Left colon (tissue), 2 donors: ENCODE results near the gene RC3H2. TPM values are rescaled to one million over a fixed set of nuclear protein-coding genes. Genes with fewer than 3 reads are reported as not detected.
A peak's percentile ranks its signal among the peaks of the same experiment; 100 is the strongest.
"Not testable (repeated sequence)": the region's sequence is repeated elsewhere in the genome, so short reads cannot be mapped to it uniquely, and the experiment has no call there.

Source experiments
- ATAC-seq: fragments of 200-7000 bp; cut with Tn5 transposase; one replicate; pipeline ENCODE4 v1.9.1; 2020; ENCODE audit warnings: mild to moderate bottlenecking, moderate library complexity
- DNase-seq, 2 donors: peaks; one replicate each; pipeline ENCODE4 v3.0.0-alpha.2; 2020
- intact Hi-C, 2 donors: fragments of 100-400 bp; cut with DNase I in 1 of 2; cut with micrococcal nuclease in 1 of 2; formaldehyde crosslinking; loops; one replicate each; pipeline versions ENCODE4 v1.11.2 to v1.14.0; 2022; cut with DNase I, micrococcal nuclease
- total RNA-seq, 2 donors: library from RNA; stranded (reverse); fragmentation: NEBNext Ultra II Directional; extraction: Animal tissue kit (Norgen Biotek cat#: 25700); gene quantifications; one replicate each; pipeline ENCODE4 v1.2.1, GENCODE V29; 2021
- donor health status: DM: no; HTN: no; CAD: no.
- donor health status: DM: yes; HTN: yes; CAD: no.

Gene RC3H2
- total RNA-seq, 2 donors from 2014 or later: 36.2 to 38.3 TPM

DNA sequence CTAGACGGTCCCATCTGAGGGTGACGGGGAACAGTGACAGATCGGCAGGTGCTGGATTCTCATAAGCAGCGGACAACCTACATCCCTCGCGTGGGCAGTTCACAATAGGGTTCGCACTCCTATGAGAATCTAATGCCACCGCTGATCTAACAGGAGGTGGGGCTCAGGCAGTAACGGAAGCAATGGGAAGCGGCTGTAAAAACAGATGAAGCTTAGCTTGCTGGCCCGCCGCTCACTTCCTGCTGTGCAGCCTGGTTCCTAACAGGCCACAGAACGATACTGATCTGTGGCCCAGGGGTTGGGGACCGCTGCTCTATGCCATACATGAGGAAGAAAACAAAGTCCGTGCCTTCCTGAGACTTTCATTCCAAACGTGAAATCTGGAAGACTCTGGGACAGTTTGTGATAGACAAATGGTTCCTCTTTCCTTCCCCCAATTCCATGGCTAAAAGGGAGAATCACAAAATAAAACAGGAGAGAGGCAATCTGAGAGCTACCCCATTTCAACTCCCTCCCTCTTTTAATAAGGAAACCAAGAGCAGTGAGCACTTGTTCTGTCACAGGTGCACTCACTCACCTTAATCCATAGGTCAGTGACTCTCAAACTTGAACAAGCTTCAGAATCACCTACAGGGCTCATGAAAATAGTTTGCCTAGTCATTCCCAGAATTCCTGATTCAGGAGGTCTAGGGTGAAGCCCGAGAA lies 88.8 kb downstream of the RC3H2 start:
- peak in 1 of 2 donors; percentile 34 for DNase-seq
- ATAC-seq: no peak
- intact Hi-C loops: no loop called here

- DNase-seq (no peak), ATAC-seq (no peak)
- intact Hi-C loops: no loop called here
Measured at GRCh38 chr9:122815544-122815943, 89.6 kb downstream of the RC3H2 start.

GRCh38 chr9:122814545-122814944 lies 90.6 kb downstream of the RC3H2 start:
- ATAC-seq (no peak), DNase-seq (no peak)
- intact Hi-C loops: no loop called here

DNA sequence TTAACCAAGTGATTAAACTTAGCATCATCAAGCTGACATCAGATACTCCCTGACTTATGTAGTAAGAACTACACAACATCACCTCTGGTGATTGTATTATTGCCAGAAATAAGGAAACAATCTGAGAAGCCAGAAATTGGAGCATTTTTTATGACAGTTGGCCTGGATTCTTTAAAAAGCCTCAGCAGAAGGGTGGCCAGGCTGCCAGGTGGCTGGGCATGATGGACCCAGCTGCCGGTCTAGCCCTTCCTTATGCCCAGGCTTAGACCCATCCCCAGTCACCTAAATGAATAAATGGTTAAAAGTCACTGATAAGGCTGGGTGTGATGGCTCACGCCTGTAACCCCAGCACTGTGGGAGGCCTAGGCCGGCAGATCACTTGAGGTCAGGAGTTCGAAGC lies 92.4 kb downstream of the RC3H2 start:
- no peak for DNase-seq
- no peak for ATAC-seq
- intact Hi-C loops: no loop called here

- ATAC-seq: peak; percentile 95
Measured at GRCh38 chr9:122810306-122810946, 94.7 kb downstream of the RC3H2 start.

GRCh38 chr9:122809261-122809660 lies 95.9 kb downstream of the RC3H2 start:
- ATAC-seq, DNase-seq: not testable (repeated sequence)
- intact Hi-C loops: loop anchor here in 1 of 2 donors (2.0 kb wide), 1 partner anchor 344 kb away; no protein-coding TSS in a partner anchor

More at GRCh38 chr9:122810306-122810946, 94.7 kb downstream of the RC3H2 start:
- DNase-seq: peak; percentile 49 to 72
- intact Hi-C loops: no loop called here

GRCh38 chr9:122808141-122808540 lies 97.0 kb downstream of the RC3H2 start:
- ATAC-seq (no peak), DNase-seq (no peak)
- intact Hi-C loops: loop anchor here in 1 of 2 donors (2.0 kb wide), 1 partner anchor 343 kb away; no protein-coding TSS in a partner anchor

GRCh38 chr9:122807271-122807900 lies 97.8 kb downstream of the RC3H2 start:
- DNase-seq: no peak
- no peak for ATAC-seq
- intact Hi-C loops: no loop called here

GRCh38 chr9:122806661-122807060 lies 98.5 kb downstream of the RC3H2 start:
- ATAC-seq (no peak), DNase-seq (no peak)
- intact Hi-C loops: no loop called here

GRCh38 chr9:122800066-122801060 lies 104.8 kb downstream of the RC3H2 start, which contains the start of gene OR1K1:
Gene OR1K1 (plus strand): TSS chr9:122800123. CDS start chr9:122800123, 0 bp downstream.
- intact Hi-C loops: no loop called here
- no peak for DNase-seq
- no peak for ATAC-seq

DNA sequence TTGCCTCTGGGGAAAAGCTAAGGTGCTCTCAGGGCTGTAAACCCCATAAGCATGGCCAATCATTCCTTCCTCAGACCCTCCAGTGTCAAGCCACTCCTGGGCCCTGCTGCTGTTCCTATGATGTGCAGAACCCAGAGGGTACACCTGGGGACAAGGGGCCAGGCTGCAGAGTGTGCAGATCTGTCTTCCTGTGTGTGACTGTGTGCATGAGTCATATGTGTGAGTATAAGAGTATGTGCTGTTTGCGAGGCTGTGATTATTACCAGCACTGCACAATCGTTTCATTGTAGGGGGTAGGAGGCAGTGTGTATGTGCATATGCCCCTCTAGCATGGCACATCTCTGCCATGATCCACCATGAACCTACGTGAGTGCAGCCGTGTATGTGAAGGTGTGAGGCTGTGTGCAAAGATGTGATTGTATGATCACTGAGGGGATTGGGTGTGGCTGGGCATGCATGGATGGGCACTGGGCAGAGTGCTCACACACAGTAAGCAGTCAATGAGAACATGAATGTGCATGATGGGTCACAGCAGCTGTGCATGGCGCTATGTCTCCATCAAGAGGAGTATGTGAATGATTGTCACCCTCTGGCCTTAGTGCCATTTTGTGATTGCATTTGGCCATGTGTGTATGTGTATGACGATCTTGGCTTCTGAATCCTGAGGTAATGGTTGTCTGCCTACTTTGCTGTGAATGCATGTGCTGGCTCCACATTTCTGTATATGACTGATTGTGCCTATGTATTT lies 107.7 kb downstream of the RC3H2 start:
- ATAC-seq (no peak), DNase-seq (no peak)
- intact Hi-C loops: no loop called here

Other genes starting within 250 kb of the RC3H2 start
- under 1 TPM in 1 of 2 donors, not detected in 1; 0.31 TPM for gene OR1B1, start 247.7 kb downstream of the RC3H2 start, total RNA-seq
- gene OR1L1, start 243.6 kb downstream of the RC3H2 start, total RNA-seq: not detected
- not detected for gene OR1L3, start 230.2 kb downstream of the RC3H2 start, total RNA-seq
- not detected for gene OR1L4, start 181.4 kb downstream of the RC3H2 start, total RNA-seq
- gene OR1L6, start 163.1 kb downstream of the RC3H2 start, total RNA-seq: not detected
- not detected for gene OR5C1, start 116.4 kb downstream of the RC3H2 start, total RNA-seq
- gene OR1K1, start 105.2 kb downstream of the RC3H2 start, total RNA-seq: not detected
- gene PDCL, start 76.8 kb downstream of the RC3H2 start, total RNA-seq: 10 to 100 TPM; 14.9 to 16.8 TPM
- 1 to 10 TPM; 6.1 to 7.6 TPM for gene ZBTB6, start 8.0 kb upstream of the RC3H2 start, total RNA-seq
- 1 to 10 TPM; 4.7 to 5.6 TPM for gene ZBTB26, start 26.2 kb upstream of the RC3H2 start, total RNA-seq
- gene RABGAP1, start 35.7 kb upstream of the RC3H2 start, total RNA-seq: 10 to 100 TPM; 54.5 to 58.8 TPM
- 1 to 10 TPM; 2.4 to 3.8 TPM for gene GPR21, start 128.3 kb upstream of the RC3H2 start, total RNA-seq